Effector CD8-positive, alpha-beta T cell (primary cell): Measurements from ENCODE around the gene ABCA6.

ENCODE experiments used
- DNase-seq: peaks from one replicate; lab custom pipeline; 2025; lab: John Stamatoyannopoulos, UW

ABCA6 gene

DNA sequence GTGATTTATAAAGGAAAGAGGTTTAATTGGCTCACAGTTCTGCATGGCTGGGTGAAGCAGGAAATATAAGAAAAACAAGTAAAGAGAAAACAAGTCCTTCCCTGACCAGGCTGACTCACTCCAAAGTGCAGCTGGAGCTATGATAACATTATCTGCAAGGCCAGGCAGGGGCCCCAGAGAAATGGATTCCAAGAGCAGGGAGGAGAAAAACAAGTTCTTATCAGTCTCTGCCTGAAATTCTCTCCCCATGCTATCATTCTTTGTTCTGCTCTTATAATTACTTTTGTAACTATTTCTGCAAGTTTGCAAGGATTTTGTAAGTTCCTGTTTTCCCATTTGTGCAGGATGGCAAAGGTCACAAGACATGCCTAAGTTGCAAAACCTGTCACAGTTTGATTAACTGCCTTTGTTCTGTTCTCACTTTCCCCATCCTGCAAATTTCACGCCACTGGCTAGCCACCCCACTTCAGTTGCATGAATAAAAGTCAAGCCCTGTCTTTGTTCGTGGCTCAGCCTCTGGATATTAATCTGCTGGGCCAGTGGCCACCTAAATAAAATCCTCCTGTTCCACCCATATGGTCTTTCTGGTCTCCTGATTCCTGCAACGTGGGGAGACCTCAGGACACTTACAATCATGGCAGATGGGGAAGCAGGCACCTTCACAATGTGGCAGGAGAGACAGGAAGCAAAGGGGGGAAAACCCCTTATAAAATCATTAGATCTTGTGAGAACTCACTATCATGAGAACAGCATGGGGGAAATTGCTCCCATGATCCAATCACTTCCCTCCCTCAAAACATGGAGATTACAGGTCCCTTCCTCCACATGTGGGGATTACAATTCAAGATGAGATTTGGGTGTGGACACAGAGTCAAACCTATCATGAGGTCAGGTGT, 94.1 kb downstream of the ABCA6 start:
- no peak for DNase-seq

DNA sequence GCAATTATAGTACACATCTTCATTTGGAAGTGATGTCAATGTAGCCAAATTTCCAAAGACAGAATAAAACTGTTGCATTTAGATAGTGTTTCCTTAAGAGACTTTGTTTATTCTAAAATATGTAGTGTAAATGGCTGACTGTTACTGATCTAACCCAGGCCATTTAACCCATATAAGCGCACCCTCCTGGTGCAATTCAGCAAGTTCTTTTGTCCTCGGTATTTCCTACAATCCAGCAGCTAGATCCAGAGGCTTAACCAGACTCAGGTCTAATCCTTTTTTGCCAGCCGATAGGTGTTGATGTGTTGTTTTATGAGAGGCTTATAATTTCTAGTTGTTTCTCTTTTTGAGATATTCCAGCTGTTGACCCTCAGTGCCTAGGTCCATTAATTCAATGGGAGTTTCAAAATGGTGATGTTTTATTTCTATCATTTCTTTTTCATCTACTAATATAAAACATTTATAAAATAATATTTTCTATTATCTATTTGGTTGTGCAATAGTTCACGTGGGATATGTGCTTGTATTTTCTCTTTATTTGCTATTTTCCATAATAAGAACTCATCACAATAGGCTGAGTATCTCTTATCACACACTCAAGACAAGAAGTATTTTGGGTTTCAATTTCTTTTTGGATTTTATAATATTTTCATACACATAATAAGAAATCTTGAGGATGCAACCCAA, 95.4 kb downstream of the ABCA6 start:
- no peak for DNase-seq

DNA sequence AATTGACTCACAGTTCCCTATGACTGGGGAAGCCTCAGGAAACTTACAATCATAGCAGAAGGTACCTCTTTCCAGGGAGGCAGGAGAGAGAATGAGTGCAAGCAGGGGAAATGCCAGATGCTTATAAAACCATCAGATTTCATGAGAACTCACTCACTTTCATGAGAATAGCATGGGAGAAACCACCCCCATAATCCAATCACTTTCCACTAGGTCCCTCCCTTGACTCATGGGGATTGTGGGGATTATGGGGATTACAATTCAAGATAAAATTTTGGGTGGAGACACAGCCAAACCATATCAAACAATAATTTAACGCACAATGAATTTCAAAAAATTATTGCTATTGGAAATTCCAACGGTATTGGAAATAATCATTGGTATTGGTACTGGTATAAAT, 96.0 kb downstream of the ABCA6 start:
- no peak for DNase-seq

DNA sequence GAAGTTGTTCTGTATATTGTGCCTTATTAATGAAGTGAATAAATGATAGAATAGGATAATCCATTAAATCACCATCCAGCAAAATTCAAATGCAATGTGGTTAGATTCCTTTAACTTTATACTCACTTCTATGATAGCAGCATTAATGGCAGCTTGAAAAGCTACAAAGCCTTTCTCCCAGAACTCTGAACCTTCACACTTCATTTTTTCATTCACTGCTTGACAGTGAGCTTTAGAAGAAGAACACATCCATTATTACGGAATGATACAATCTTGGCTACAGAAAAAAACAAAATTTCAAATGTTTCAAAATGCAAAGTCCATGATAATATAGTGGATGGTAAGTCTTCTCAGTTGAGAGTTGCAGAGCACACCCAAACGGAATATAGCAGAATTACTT, 97.3 kb downstream of the ABCA6 start:
- DNase-seq = no peak

DNA sequence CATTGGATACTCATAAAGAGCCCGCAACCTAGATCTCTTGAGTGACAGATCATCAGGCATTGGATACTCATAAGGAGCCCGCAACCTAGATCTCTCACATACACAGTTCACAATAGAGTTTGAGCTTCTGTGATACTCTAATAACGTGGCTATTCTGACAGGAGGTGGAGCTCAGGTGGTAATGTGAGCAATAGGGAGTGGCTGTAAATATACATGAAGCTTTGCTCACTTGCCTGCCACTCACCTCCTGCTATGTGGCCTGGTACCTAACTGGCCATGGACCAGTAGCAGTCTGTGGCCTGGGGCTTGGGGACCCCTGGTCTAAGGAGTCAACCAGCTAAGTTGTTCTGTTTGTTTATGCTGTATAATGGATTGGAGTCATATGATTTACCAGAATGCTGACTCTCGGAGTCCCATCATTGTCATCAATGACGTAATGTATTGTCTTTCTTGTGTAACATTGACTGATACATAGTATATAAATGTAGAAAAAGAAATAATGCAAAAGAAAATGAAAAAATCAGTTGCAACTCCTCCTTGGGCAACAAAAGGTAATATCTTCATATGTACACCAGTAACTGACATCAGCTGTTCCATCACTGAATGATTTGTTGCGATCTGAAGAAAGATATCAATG, 98.5 kb downstream of the ABCA6 start:
- DNase-seq = no peak

- DNase-seq = no peak
Measured at GRCh38 chr17:69042308-69042707, 99.4 kb downstream of the ABCA6 start.

DNA sequence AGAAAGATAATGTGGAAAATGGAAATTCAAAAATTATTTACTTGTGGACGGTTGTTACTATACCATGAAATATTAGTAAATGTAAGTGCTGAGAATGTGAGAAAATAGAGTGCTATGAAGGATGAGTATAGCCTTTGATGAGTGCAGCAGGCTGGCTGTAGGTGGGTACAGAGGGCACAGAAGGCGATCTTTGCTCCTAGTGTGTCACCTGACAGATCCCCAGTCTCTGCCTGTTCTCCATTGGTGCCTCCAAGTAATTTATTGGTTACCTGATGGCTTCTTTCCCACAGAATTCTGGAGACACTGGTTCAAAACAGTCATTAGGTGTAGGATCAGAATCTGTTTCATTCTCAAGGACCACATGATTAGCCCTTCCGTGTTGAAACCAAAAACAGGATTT, 109.9 kb downstream of the ABCA6 start:
- no peak for DNase-seq

GRCh38 chr17:69030169-69030568, 111.5 kb downstream of the ABCA6 start:
- DNase-seq = no peak
